ENCODE measurements around the gene TTC12. TPM values are rescaled to one million over a fixed set of nuclear protein-coding genes. Genes with fewer than 3 reads are reported as not detected.

Gene TTC12
- total and polyA plus RNA-seq, 9 of the 15 experiments (the other 6 are each of a cell fraction or from before 2014, with no cell fraction given): 5.1 to 19.9 (median 13.4) TPM

- no peak for TF ChIP-seq GTF3C2 (IDR thresholded peaks at IDR 0.05; ENCODE audit: borderline replicate concordance, extremely low read depth, insufficient read length)
- no peak for TF ChIP-seq ZBTB2 (IDR thresholded peaks at IDR 0.05)
- TF ChIP-seq ZNF316 (IDR thresholded peaks at IDR 0.05): peak; percentile 86
- TF ChIP-seq NEUROD1 (IDR thresholded peaks at IDR 0.05; ENCODE audit: borderline replicate concordance, low read depth, low read length, partially characterized antibody): no peak
- TF ChIP-seq C11orf30 (IDR thresholded peaks at IDR 0.05; ENCODE audit: low read depth): peak; percentile 80
- no peak for TF ChIP-seq DMBX1 (CRISPR knock-in tag; IDR thresholded peaks at IDR 0.05; ENCODE audit: borderline replicate concordance)
- TF ChIP-seq EHMT2 (IDR thresholded peaks at IDR 0.05): no peak
- TF ChIP-seq ZNF75A (CRISPR knock-in tag; IDR thresholded peaks at IDR 0.05): no peak
- peak; percentile 47 for TF ChIP-seq CBFA2T3 (IDR thresholded peaks at IDR 0.05)
- TF ChIP-seq CREB1 (IDR thresholded peaks at IDR 0.05): no peak
- no peak for TF ChIP-seq CREB1 (CRISPR knock-in tag; IDR thresholded peaks at IDR 0.05)
- no peak for TF ChIP-seq RFX5 (IDR thresholded peaks at IDR 0.05; ENCODE audit: low read depth, low read length)
- TF ChIP-seq RBM25 (IDR thresholded peaks at IDR 0.05; ENCODE audit: low read depth, low read length, severe bottlenecking): no peak
- peak; percentile 41 for TF ChIP-seq NFIC (IDR thresholded peaks at IDR 0.05)
- TF ChIP-seq ZNF507 (tag; conservative IDR thresholded peaks at IDR 0.05): no peak
- no peak for TF ChIP-seq KLF6 (CRISPR knock-in tag; IDR thresholded peaks at IDR 0.05; ENCODE audit: borderline replicate concordance)
- TF ChIP-seq NCOA4 (IDR thresholded peaks at IDR 0.05; ENCODE audit: partially characterized antibody): no peak
- TF ChIP-seq ESRRB (CRISPR knock-in tag; IDR thresholded peaks at IDR 0.05; ENCODE audit: borderline replicate concordance): no peak
- no peak for TF ChIP-seq ZNF395 (CRISPR knock-in tag; IDR thresholded peaks at IDR 0.05)
- no peak for TF ChIP-seq SP1 (CRISPR knock-in tag; IDR thresholded peaks at IDR 0.05)
- TF ChIP-seq EZH2 (IDR thresholded peaks at IDR 0.05; ENCODE audit: borderline replicate concordance, low read depth, low read length): no peak
- peak; percentile 36; the same call in 1 of the 2 replicates for TF ChIP-seq CBFA2T2 (conservative IDR thresholded peaks at IDR 0.05)
- TF ChIP-seq SFPQ (IDR thresholded peaks at IDR 0.05; ENCODE audit: low read depth, low read length): no peak
- TF ChIP-seq CTBP1 (IDR thresholded peaks at IDR 0.05; ENCODE audit: borderline replicate concordance): peak; percentile 20; the same call in 1 of the 2 replicates
Observed at GRCh38 chr11:113370634-113371033, 56.3 kb downstream of the TTC12 start (continued).
